Sciatic nerve (tissue), 2 donors: ENCODE results near the gene ZSWIM5. TPM values are rescaled to one million over a fixed set of nuclear protein-coding genes. Genes with fewer than 3 reads are reported as not detected.
"Not testable (repeated sequence)": the region's sequence is repeated elsewhere in the genome, so short reads cannot be mapped to it uniquely, and the experiment has no call there.

Experiments used
- ATAC-seq: fragments of 200-7000 bp; cut with Tn5 transposase; one replicate; pipeline ENCODE4 v1.9.1; 2020; ENCODE audit warnings: mild to moderate bottlenecking, moderate library complexity
- DNase-seq: peaks from one replicate; pipeline ENCODE4 v3.0.0-alpha.2; 2020; ENCODE audit warnings: low spot score
- intact Hi-C: fragments of 100-400 bp; cut with DNase I; formaldehyde crosslinking; loops from one replicate; pipeline ENCODE4 v1.14.2; 2022
- total RNA-seq: library from RNA; stranded (reverse); fragmentation: NEBNext Ultra II Directional; extraction: Animal tissue kit (Norgen Biotek cat#: 25700); gene quantifications from one replicate; pipeline ENCODE4 v1.2.1, GENCODE V29; 2021
- donor health status: DM: no; HTN: no; CAD: no.
- donor health status: DM: no; HTN: no; CAD: no.

The ZSWIM5 gene
- total RNA-seq, 1 donor from 2014 or later, result 2.8 TPM

DNA sequence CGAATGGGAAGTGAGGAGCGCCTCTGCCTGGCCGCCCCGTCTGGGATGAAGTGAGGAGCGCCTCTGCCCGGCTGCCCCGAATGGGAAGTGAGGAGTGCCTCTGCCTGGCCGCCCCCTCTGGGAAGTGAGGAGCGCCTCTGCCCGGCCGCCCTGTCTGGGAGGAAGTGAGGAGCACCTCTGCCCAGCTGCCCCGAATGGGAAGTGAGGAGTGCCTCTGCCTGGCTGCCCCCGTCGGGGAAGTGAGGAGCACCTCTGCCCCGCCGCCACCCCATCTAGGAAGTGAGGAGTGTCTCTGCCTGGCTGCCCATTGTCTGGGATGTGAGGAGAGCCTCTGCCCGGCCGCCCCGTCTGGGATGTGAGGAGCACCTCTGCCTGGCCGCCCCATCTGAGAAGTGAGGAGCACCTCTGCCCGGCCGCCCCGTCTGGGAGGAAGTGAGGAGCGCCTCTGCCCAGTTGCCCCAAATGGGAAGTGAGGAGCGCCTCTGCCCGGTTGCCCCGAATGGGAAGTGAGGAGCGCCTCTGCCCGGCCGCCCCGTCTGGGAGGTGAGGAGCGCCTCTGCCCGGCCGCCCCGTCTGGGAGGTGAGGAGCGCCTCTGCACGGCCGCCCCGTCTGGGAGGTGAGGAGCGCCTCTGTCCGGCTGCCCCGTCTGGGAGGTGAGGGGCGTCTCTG, 100.8 kb downstream of the ZSWIM5 start:
- intact Hi-C loops, DNase-seq, ATAC-seq: not testable (repeated sequence)

DNA sequence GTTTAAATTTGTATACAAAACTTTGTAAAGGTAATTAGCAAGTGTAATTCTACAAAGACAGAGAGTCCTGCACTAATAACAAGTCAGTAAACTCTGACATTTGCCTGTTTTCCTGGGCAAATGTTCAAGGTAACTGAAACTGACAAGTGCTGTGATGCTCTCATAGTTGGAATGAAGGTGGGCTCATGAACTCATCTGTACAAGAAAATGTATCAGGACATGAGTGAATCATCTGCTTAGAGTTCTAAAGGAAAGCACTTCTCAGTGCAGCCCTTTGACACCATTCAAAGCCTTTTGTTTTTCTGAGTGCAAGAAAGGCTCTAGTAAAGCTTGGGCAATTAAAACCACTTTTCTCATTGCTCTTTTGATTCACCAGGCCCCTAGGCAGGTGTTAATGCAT, 102.9 kb downstream of the ZSWIM5 start:
- intact Hi-C loops, result no loop called here

DNA sequence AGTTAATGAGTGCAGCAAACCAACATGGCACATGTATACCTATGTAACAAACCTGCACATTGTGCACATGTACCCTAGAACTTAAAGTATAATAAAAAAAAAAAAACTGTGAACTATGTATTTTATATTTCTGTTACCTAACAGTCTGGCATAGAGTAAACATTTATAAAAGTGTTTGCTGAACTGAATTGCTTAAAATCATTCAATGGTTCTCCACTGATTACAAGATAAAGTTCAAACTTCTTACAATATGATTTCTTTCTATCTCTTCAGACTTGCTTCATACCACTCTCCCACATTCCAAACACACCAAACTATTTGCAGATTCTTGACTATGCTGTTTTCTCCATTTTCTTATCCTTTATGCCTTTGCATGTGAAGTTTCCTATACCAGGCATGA, 104.5 kb downstream of the ZSWIM5 start:
- DNase-seq, result no peak
- no peak for ATAC-seq
- intact Hi-C loops, result no loop called here

More for the DNA sequence above, 102.9 kb downstream of the ZSWIM5 start:
- ATAC-seq (no peak), DNase-seq (no peak)

DNA sequence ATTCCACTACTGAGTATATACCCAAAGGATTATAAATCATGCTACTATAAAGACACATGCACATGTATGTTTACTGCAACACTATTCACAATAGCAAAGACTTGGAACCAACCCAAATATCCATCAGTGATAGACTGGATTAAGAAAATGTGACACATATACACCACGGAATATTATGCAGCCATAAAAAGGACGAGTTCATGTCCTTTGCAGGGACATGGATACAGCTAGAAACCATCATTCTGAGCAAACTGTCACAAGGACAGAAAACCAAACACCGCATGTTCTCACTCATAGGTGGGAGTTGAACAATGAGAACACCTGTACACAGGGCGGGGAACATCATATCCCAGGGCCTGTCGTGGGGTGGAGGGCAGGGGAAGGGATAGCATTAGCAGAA, 104.9 kb downstream of the ZSWIM5 start:
- ATAC-seq, intact Hi-C loops, DNase-seq: not testable (repeated sequence)

DNA sequence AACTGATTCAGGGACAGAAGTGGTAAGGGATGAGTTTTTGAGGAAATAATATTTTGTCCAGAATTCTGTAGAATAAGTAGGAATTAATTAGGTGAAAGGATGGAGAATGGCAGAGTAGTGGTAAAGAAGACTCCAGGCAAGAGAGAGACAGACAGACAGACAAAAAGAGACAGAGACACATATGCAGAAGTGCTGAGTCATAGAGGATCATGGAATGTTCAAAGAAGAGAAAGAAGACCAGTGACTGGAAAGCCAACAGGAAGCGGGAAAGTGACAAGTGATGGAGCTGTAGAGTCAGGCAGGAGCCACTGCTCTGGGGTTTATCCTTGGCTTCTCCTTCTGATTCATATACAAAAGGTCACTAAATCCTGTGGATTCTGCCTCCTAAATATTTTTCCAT, 108.5 kb downstream of the ZSWIM5 start:
- intact Hi-C loops, result no loop called here

DNA sequence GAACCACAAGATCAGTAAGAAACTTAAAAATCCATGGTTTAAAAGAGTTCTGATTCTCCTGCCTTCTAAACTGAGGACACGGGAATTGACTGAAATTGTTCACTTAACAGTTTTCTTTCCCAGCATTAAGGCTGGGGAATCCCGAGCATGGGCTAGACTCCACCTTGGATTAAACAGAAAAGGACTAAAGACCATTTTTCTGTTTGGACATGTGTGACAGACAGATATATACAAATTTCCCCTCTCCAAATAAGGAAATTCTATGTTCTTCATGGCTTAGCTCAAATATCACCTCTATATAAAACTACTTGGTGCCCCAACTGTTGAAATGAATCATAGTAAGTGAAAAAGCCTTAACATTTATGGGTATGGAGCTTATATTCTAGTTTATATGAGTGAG, 109.3 kb downstream of the ZSWIM5 start:
- intact Hi-C loops, result no loop called here
- no peak for DNase-seq
- no peak for ATAC-seq

More for the DNA sequence above, 108.5 kb downstream of the ZSWIM5 start:
- ATAC-seq (no peak), DNase-seq (no peak)

DNA sequence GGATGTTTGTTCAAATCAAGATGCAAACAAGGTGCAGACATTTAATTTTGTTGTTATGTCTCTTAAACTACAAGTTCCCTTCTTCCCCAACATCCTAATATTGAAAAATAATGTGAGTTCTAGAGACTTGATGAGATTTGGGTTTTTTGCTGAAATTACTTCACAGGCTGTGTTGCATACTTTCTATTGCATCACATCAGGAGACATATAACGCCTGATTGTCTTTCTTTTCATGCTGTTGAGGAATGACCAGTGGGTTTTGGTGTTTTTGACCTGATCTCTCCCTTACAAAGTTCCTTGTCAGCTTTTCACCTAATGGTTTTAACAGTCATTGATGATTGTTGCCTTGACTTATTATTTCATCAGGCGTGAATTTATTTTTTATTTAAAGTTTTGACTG, 111.0 kb downstream of the ZSWIM5 start:
- no peak for DNase-seq
- intact Hi-C loops, result no loop called here
- no peak for ATAC-seq

DNA sequence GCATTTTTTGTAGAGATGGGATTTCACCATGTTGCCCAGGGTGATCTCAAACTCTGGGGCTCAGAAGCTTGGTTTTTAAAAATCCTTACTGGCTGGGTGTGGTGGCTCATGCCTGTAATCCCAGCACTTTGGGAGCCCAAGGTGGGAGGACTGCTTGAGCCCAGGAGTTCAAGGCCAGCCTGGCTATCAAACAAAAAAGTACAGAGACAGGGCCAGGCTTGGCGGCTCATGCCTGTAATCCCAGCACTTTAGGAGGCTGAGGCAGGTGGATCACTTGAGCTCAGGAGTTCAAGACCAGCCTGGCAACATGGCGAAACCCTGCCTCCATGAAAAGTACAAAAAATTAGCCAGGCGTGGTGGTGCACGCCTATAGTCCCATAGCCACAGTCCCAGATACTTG, 112.0 kb downstream of the ZSWIM5 start:
- ATAC-seq, intact Hi-C loops, DNase-seq: not testable (repeated sequence)

DNA sequence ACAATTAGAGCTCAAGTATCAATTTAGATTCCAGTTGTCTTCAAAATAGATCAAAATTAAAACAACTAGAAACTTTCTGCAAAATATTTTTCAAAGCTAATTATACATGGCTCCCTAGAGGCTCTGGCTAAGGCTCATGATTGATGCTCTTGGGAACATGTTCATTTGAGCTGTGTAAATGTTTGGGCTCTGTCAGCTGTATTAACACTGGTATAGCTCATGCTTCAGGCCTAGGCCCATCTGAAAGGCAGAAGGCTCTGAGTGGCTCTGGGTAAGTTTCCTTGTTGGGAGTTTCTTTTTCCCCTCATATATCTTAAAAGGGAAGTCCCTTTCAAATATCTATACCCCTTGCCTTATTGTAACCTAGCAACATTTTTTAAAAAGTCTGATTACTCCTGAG, 113.1 kb downstream of the ZSWIM5 start:
- no peak for ATAC-seq

DNA sequence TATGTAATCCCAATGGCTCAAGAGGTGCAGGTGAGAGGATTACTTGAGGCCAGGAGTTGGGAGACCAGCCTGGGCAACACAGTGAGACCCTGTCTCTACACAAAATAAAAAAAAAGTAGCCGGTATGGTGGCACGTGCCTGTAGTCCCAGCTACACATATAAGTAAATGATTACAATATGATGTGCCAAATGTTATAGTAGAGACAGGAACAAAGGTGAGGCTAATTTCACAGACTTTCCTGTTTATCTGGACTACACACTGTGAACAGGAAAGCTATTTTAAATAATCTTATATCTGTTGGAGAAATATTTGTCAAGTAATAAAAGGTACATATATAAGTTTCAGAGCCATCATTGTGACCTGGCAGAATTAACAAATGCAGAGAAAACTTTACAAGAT, 116.7 kb downstream of the ZSWIM5 start:
- intact Hi-C loops, result no loop called here
- ATAC-seq (no peak), DNase-seq (no peak)

More for the DNA sequence above, 113.1 kb downstream of the ZSWIM5 start:
- no peak for DNase-seq
- intact Hi-C loops, result no loop called here

DNA sequence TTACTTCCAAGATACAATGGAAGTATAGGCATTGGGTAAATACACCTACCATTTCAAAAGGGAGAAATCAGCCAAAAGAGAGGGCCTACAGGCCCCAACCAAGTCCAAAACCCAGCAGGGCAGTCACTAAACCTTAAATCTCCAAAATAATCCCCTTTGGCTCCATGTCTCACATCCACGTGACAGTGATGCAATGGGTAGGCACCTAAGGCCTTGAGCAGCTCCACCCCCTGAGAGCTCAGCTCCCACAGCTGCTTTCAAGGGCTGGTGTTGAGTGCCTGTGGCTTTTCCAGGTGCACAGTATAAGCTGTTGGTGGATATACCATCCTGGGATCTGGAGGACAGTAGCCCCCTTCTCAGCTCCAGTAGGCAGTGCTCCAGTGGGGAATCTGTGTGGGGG, 121.8 kb downstream of the ZSWIM5 start:
- no peak for ATAC-seq
- intact Hi-C loops, result no loop called here
- DNase-seq, result no peak

DNA sequence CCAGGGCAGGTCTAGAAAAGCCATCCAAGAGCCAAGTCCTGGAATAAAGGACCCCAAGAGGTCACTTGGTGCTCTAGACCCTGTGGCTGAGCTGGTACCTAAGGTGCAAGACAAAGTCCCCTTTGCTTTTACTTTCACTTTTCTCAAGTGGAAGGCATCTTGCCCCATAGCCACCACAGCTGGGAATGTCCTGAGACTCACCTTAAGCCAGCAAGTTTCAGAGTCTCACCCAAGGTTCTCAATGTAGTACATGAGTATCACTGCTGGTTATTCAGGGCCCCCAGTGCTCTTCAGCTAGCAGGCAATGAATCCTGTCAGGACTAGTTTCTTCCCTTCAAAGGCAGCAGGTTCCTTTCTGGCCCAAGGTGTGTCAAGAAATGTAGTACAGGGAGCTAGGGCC, 126.9 kb downstream of the ZSWIM5 start:
- ATAC-seq (no peak), DNase-seq (no peak)
- intact Hi-C loops, result no loop called here

DNA sequence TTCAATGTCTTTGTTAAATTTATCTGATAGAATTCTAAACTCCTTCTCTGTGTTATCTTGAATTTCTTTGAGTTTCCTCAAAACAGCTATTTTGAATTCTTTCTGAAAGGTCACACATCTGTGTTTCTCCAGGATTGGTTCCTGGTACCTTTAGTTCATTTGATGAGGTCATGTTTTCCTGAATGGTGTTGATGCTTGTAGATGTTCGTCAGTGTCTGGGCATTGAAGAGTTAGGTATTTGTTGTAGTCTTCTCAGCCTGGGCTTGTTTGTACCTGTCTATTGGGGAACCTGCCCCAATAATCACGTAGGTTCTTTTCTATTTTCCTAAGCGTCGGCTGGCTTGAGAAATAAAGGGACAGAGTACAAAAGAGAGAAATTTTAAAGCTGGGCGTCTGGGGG, 129.4 kb downstream of the ZSWIM5 start:
- intact Hi-C loops, result not testable (repeated sequence)

DNA sequence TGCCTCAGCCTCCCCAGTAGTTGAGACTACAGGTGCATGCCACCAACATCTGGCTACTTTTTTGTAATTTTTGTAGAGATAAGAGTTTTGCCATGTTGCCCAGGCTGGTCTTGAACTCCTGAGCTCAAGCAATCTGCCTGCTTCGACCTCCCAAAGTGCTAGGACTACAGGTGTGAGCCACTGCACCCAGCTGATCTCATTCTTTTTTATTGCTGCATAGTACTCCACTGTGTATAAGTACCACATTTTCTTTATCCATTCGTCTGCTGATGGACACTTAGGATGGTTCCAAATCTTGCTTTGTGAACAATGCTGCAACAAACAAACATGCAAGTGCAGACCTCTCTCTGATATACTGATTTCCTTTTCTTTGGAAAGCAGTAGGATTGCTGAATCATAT, 134.8 kb downstream of the ZSWIM5 start:
- intact Hi-C loops, result no loop called here
- DNase-seq (no peak), ATAC-seq (no peak)

More for the DNA sequence above, 129.4 kb downstream of the ZSWIM5 start:
- not testable (repeated sequence) for DNase-seq, ATAC-seq

DNA sequence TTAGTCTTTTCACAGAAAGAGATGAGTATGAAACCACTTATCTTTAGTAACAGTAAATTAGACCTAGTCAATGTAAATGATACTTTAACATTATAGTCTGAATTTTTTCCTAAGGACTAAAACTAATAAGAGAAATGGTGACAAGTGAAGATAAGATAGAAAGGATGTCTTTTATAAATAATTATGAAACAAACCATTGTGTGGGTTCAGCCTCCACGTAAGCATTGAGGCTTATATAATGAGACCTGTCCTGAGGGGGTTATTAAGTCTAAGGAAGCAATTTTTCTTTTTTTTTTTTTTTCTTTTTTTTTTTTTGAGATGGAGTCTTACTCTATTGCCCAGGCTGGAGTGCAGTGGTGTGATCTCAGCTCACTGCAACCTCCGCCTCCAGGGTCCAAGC, 138.6 kb downstream of the ZSWIM5 start:
- DNase-seq, result no peak
- intact Hi-C loops, result no loop called here
- ATAC-seq, result no peak

DNA sequence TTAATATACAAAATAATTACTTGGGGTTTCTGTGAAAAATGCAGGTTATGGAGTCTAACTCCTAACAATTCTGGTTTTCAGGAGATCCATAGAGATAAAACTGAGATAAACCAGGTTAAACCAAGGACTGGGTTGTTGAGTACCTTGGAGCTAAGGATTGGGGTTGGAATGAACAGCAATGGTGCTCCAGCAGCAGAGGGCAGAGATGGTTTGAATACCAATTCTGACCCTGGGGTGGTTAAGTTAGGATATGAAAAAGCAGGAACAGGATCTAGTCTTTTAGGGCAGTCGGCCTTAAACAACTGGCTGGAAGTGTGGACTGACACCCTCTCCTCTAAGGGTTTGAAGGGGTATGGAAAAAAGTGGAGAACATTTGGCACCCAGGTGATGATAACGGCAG, 141.3 kb downstream of the ZSWIM5 start:
- ATAC-seq (no peak), DNase-seq (no peak)
- intact Hi-C loops, result no loop called here

DNA sequence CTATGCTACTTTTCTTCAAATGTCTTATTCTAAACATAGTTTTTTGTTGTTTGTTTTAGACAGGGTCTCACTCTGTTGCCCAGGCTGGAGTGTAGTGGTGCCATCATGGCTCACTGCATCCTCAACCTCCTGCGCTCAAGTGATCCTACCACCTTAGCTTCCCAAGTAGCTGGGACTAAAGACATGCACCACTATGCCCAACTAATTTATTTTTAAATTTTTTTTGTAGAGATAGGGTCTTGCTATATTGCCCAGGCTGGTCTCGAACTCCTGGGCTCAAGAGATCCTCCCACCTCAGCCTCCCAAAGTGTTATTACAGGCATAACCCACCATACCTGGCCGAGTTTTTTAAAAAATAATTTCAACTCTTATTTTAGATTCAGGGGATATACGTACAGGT, 143.9 kb downstream of the ZSWIM5 start:
- DNase-seq, ATAC-seq, intact Hi-C loops: not testable (repeated sequence)

DNA sequence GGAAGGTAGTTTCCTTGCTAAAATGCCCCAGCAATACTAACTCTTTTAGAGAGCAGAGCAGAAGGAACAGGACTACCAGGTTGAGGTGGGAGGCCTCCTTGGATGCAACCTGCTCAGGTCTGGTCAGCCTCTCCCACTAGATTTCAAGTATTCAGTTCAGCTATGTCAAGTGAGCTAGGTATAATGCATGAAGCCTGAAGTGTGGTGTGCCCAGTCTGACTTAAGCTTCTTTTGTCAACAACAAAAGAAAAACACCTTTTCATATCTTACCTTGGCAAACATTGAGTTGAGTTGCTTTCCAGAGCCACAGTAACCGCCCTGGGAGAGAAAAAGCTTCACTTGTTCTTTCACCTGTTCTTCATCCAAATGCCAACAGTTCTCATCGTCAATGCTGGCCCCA, 146.6 kb downstream of the ZSWIM5 start:
- intact Hi-C loops, result no loop called here
- DNase-seq (no peak), ATAC-seq (no peak)

DNA sequence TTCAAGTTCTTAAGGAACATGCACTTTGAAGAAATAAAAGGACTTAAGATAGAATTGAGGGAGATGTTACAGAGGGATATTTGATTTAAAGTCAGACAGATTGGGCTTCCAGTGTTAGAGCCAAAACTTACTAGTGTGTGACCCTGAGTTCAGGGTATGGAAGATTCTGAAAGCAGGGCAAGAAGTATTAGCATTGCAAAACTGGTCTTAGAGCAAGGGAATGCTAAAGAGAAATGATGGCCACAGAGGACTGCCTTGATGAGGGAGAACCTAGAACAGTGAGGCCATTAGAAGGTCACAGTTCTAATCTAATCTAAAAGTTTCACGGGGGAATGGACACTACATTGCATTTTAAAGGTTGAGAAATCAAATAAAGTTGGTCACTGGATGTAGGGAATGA, 148.9 kb downstream of the ZSWIM5 start:
- no peak for ATAC-seq
- no peak for DNase-seq
- intact Hi-C loops, result no loop called here

DNA sequence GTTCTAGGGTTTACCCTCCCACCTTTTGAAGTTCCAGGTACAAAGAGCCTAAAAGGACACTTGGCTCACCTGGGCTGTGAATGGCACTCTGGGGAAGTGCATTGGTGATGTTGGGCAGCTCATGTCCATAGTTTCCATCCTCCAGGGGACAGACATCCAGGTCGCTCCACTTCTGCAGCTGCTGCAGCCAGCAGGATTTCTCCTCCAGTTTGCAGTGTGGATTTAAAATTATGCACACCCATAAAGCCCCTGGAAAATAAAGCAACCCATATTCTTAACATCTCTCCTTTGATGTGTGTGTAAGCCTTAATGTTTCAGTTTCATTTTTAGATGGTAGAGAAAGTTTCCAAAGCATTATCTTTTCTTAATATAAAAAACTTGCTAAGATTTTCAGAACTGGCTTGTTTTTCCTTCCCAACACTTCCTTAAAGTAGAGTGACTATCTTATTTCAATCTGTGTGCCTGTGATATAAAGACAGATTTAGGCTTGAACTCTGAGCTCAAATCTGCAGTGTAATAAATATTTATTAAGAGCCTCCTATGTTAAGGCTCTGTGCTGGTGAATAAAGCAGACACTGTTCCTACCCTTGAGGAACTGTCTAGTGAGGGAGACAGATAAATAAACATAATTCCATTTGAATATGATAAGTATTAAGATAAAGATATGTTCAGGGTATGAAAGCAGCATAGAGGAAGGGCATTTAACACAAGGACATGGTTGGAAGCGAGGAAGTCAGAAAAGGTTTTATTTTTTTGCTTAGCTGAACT, 155.2 kb downstream of the ZSWIM5 start:
- no peak for ATAC-seq
- DNase-seq, result no peak
- intact Hi-C loops, result no loop called here

DNA sequence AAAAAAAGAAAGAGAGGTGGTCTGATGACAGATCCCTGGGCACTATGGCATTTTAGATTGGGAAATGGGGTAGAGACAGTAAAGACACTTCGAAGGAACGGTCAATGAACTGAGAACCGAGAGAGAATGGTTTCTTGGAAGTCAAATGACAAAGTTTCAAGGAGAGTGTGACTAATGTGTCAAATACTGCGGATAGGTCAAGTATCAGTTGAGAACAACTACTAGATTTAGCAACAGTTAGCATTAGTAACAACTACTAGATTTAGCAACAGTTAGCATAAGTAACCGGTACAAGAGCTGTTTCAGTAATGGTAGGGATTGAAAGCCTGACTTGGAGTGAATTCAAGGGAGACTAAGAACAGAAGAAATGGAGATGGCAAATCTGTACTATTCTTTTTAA, 159.4 kb downstream of the ZSWIM5 start:
- ATAC-seq, result no peak
- no peak for DNase-seq
- intact Hi-C loops, result no loop called here
